Non-pigmented ciliary epithelial cell (primary cell): Measurements from ENCODE around the gene ZKSCAN3.
"Not testable (repeated sequence)": the region's sequence is repeated elsewhere in the genome, so short reads cannot be mapped to it uniquely, and the experiment has no call there.

Experiments used
- DNase-seq: peaks from one replicate; pipeline ENCODE4 v3.0.0-alpha.2; 2010; ENCODE audit warnings: low read depth

ZKSCAN3 gene

GRCh38 chr6:28349892-28350737 is at the start of gene ZKSCAN3:
ZKSCAN3 (plus strand) TSS chr6:28349947; CDS start chr6:28359587, 9,640 bp downstream.
- no peak for DNase-seq

GRCh38 chr6:28303570-28303969 is 46.2 kb upstream of the ZKSCAN3 start:
- DNase-seq, result no peak

GRCh38 chr6:28306363-28306762 is 43.4 kb upstream of the ZKSCAN3 start:
- not testable (repeated sequence) for DNase-seq

GRCh38 chr6:28311139-28311823 is 38.5 kb upstream of the ZKSCAN3 start:
- no peak for DNase-seq

GRCh38 chr6:28312939-28313338 is 36.8 kb upstream of the ZKSCAN3 start:
- DNase-seq, result no peak

- no peak for DNase-seq
Measured at GRCh38 chr6:28315628-28316027, 34.1 kb upstream of the ZKSCAN3 start.

- not testable (repeated sequence) for DNase-seq
Measured at GRCh38 chr6:28317866-28318265, 31.9 kb upstream of the ZKSCAN3 start.

- no peak for DNase-seq
Measured at GRCh38 chr6:28322661-28323060, 27.1 kb upstream of the ZKSCAN3 start.

GRCh38 chr6:28323813-28324424 is 25.8 kb upstream of the ZKSCAN3 start:
- no peak for DNase-seq

- DNase-seq, result no peak
Measured at GRCh38 chr6:28326371-28326948, 23.3 kb upstream of the ZKSCAN3 start.

GRCh38 chr6:28330041-28330440 is 19.7 kb upstream of the ZKSCAN3 start:
- DNase-seq, result no peak

- no peak for DNase-seq
Measured at GRCh38 chr6:28333047-28333446, 16.7 kb upstream of the ZKSCAN3 start.

GRCh38 chr6:28333599-28334018 is 16.1 kb upstream of the ZKSCAN3 start:
- no peak for DNase-seq

GRCh38 chr6:28334286-28335039 is 15.3 kb upstream of the ZKSCAN3 start:
- DNase-seq, result no peak

GRCh38 chr6:28335040-28335563 is 14.6 kb upstream of the ZKSCAN3 start:
- no peak for DNase-seq

GRCh38 chr6:28335564-28336283 is 14.0 kb upstream of the ZKSCAN3 start, which contains the start of gene ZSCAN31:
ZSCAN31 (minus strand) TSS chr6:28336148; CDS start chr6:28329683, 6,465 bp downstream.
- DNase-seq, result peak; percentile 99

GRCh38 chr6:28336284-28337120 is 13.2 kb upstream of the ZKSCAN3 start:
- DNase-seq, result no peak

GRCh38 chr6:28337121-28337520 is 12.6 kb upstream of the ZKSCAN3 start:
- no peak for DNase-seq

- DNase-seq, result no peak
Measured at GRCh38 chr6:28340310-28341095, 9.2 kb upstream of the ZKSCAN3 start.
